Left ventricle myocardium superior (tissue), 1 donor: Measurements from ENCODE around the gene GAB2. TPM values are rescaled to one million over a fixed set of nuclear protein-coding genes. Genes with fewer than 3 reads are reported as not detected.

Source experiments
- ATAC-seq: fragments of 200-7000 bp; cut with Tn5 transposase; one replicate; pipeline ENCODE4 v1.9.1; 2020; ENCODE audit warnings: mild to moderate bottlenecking, moderate library complexity
- DNase-seq: peaks from one replicate; pipeline ENCODE4 v3.0.0-alpha.2; 2020
- intact Hi-C: fragments of 100-400 bp; cut with micrococcal nuclease; formaldehyde crosslinking; loops from one replicate; pipeline ENCODE4 v1.11.0; 2022
- total RNA-seq: library from RNA; stranded (reverse); fragmentation: NEBNext Ultra II Directional; extraction: Animal tissue kit (Norgen Biotek cat#: 25700); gene quantifications from one replicate; pipeline ENCODE4 v1.2.1, GENCODE V29; 2021
- donor health status: DM: no; HTN: yes; CAD: no; lungs with severe emphysema.

The GAB2 gene
- total RNA-seq, 1 donor from 2014 or later = 17.2 TPM

DNA sequence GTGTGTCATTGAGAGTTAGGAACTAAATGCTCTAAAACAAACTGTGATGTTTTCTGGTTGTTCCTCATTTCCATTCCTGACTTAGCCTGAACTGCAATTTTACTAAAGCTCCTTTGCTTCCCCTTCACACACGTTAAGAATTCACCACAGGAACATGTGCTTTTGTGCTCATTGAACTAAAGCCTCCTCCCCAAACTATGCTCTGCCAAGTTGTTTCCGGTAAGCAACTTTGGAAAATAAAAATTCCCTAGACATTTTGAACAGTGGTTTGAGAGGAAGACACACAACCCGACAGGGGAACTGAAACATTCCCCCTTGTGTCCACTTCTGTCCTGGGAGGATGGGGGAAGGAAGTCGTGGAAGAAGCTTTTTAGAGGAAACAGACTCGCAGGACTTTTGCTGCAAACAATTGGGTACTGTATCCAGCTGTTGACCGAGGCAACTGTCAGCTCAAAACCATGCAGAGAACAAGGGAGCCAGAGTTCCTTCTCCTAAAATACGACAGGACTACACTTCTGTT lies 66.9 kb downstream of the GAB2 start:
- DNase-seq = no peak
- intact Hi-C loops = no loop called here
- ATAC-seq = peak; percentile 79

DNA sequence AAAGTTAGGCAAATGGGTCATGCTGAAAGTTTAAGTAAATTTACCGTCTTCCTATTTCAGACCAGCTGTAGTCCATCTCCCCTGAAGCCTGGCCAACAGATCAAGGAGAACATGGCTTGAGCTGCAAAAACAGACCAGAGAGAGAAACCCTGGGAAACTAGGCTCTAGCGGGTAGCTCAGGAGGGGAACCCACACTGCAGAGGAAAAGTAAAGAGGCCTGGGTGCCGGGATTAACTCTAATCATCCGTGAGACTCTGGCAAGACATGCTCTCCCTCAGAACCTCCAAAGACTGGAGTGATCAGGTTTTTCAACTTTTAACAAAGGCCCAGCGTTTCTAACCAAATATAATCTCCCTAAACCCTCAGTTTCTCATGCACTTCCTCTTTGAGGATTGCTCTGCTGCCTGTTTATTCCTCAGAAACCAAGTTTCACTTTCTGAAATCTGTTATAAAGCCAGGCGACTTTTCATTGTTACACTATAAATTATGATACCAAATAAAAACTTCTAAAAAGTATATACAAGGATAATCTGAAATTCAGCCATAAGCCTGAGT lies 67.5 kb downstream of the GAB2 start:
- intact Hi-C loops = no loop called here
- DNase-seq (no peak), ATAC-seq (peak; percentile 67)

DNA sequence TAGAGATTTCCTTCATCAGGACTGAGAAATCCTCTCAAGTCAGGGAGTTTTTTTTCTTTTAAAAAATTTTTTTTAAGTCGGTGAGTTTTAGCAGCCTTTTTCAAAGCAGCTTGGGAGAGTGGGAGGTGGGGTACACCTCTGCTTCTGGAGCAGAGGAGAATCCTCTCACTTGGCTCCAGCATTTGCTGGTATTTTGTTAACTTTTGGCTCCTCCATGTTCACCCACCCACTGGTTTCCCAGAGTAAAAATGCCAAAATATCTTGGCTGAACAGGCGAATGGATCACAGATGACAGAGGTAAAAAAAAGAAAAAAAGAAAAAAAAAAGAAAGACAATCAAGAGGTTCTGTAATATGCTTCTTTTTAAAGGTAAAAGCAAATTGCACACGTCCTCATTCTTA lies 68.0 kb downstream of the GAB2 start:
- DNase-seq = no peak
- peak; percentile 12 for ATAC-seq
- intact Hi-C loops = no loop called here

DNA sequence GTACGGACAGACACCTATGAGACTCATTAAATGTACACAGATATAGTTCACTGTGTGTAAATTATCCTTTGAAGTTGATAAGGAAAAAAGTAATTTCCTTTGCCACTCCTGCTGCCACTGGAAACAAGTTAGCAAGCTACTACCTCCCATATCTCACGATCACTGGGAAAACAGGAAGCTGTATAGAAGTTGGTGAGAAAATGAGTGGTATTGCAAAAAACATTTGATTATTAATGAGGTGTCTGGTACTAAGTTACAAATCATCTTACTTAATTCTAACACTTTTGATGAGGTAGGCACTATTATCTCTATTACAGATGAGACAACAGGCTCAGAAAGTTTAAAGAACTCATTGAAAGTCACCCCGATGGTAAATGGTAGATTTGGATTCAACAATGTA lies 68.5 kb downstream of the GAB2 start:
- DNase-seq (no peak), ATAC-seq (no peak)
- intact Hi-C loops = no loop called here

DNA sequence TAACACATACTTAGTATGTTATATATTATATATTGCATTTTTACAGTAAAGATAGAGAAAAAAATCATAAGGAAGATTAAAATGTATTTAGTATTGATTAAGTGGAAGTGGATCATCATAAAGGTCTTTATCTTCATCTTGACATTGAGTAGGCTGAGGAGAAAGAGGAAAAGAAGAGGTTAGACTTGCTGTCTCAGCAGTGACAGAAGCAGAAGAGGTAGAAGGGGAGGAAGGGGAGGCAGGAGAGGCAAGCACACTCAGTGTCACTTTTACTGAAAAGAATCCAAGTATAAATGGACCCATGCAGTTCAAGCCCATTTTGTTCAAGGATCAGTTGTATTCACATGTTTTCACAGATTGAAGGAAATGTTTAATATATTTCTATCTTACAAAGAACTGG lies 69.7 kb downstream of the GAB2 start:
- DNase-seq (no peak), ATAC-seq (no peak)
- intact Hi-C loops = no loop called here

DNA sequence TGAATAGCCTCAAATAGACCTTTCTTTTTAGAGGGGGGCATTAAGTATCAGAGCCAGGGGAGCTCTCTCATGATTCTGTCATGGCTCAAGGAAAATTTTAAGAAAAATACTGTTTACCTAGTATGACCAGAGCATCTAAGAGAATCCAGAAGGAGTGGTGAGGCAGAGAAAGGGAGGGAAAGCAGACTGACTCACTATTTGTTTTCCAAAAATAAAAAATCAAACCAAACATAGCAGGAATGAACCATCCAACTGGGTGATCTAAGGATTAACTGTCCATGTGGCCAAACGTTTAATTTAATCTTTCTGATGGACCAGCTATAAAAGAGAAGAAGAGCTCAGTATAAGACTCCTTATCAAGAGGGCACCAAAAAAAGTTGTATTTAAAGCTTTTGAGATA lies 70.8 kb downstream of the GAB2 start:
- intact Hi-C loops = no loop called here
- DNase-seq = no peak
- ATAC-seq = no peak

DNA sequence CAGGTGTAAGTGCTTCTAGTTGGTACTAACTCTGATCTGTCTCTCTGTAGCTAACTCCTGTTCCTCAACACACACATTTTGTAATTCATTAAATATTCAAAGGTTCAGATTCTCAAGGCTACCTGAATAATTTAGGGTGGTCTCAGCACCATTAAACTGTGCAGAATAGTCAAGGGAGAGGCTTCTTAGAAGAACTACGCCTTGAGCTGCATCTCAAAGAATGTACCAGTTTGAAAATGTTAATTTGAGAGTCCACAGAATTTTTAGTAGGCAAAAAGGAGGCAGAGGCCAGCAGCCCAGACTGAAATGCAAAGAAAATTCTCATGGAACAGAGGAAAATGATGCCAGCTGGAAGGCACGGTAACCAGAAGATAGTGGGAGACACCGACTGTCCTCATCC lies 72.2 kb downstream of the GAB2 start:
- no peak for DNase-seq
- ATAC-seq = no peak
- intact Hi-C loops = no loop called here

DNA sequence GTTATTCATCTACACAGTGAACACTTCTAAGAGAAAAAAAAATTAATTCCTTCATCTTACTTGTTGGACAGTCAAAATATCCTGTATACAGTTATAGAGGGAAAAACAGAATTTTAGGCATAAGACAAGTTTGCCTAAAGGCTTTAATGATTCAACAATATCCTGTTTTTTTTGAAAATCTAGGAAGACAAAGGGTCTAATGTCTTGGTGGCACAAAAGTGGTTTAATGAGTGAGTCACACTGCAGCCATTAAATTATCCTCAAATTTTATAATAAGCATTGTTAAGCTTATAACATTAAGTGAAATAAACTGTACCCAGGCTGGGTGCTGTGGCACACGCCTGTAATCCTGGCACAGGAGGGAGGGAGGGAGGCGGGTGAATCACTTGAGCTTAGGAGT lies 72.9 kb downstream of the GAB2 start:
- ATAC-seq (no peak), DNase-seq (no peak)
- intact Hi-C loops = no loop called here

DNA sequence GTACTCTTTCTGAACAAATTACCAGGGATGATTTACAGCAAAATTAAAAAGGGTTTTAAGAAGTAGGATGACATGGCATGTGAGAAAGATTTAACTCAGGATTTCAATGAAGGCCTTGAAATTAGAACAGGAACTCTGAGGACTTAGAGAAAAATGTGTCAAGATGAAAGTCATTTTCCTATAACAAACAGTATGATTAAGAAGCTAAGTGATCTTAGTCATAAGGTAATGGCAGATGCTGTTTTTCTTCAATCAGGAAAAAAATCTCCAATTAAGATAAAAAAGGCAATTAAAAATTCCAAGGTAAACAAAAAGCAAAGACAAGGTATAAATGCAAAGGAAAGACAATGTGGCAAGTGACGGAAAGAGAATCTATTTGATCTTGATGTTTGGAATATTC lies 73.5 kb downstream of the GAB2 start:
- no peak for ATAC-seq
- DNase-seq = no peak
- intact Hi-C loops = no loop called here

DNA sequence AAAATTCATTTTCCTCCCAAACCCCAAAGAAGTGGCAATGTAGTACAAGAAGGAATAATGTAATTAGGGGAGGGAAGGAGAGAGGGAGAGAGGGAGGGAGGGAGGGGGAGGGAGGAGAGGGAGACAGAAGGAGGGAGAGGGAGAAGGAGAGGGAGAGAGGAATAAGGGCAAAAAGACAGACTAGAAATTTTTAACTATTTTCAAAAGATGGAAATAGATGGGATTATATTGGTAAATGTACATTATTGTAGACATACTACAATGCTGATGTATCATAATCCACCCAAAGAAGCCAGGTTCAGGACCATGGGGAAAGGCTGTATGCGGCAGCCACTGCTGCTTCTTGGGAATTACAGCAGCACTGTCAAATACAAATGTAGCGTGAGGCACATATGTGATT lies 74.3 kb downstream of the GAB2 start:
- intact Hi-C loops = no loop called here
- DNase-seq = no peak
- no peak for ATAC-seq

DNA sequence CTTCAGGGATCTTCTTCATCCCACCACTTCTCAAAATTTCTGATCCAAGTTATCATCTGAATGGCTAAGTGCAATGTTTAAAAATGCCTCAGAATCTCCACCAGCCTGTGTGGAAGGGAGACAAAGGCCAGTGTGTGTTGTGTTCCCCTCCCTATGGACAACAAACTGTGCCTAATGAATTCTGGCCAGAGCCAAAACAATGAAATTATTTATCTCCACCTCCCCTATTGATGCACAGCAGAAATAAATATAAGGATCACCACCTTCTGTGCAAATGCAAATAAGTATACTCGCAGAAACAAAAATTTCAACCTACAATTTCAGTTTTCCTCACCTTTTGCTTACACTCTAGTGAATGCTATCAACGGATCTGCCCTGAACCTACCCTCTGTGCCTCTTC lies 75.8 kb downstream of the GAB2 start:
- intact Hi-C loops = no loop called here
- ATAC-seq (no peak), DNase-seq (no peak)

DNA sequence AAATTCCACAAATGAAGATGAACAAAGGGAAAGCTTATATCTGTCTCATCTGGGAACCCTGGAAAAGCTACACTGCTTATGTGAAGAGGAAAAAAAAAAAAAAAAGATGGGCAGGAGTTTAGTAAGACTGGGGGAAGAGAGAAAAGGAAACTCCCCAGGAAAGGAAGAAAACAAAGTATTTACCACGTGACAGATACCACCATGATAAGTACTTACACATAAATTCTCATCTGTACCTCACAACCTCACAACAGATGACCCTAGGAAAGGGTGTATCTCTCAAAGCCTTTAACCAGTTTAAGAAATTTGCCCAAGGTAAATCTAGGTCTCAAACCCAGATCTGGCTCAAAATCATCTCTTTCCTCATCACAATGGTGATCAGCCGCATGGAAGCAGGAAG lies 77.1 kb downstream of the GAB2 start:
- ATAC-seq (no peak), DNase-seq (no peak)
- intact Hi-C loops = no loop called here

DNA sequence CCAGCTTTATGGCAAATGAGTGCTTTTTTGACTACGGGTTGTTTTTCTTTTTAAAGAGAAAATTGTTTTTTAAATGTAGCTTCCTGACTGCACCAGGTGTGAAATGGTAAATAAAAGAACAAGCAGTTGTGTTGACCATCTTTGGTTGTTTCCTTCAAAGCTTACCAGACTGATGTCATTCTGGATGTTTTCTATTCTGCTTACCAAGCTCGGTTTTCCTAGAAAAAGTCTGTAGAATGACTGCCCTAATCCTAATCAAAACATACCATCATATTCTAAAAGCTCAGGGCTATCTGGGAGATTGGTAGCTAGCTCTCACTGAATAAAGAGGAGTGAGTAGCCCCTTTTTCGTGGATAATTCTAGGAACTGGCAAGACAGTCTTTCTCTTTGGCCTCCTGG lies 77.7 kb downstream of the GAB2 start:
- ATAC-seq (no peak), DNase-seq (no peak)
- intact Hi-C loops = no loop called here

DNA sequence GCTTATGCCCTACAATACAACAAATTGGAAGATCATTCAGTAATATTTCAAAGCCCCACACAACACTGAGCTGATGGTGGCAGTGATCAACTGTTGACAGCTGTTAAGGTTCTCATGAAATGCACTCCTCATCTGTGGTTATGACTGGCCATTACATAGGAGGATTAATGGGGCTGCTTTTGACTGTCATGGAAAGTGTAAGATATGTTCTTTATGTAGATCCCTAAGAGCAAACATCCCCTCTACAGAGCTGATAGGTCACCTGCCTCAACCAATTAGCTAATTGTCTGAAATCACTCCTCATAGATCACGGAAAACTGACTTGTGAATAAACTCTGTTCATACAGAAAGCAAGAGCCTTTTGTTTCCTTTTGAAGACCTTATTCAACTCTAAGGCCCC lies 78.1 kb downstream of the GAB2 start:
- intact Hi-C loops = no loop called here
- ATAC-seq (no peak), DNase-seq (no peak)

DNA sequence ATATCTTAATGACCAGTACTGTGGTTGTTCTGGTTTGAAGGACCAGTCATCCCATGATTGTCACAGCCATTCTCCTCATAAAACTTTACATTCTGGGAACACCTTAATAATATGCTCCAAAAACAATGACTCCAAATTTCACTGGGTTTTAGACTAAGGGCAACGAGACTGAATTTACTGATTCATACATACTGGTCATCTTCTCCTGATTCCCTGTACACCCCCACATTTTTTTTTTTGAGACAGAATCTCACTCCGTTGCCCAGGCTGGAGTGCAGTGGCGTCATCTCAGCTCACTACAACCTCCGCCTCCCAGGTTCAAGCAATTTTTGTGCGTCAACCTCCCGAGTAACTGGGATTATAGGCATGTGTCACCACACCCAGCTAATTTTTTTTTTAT lies 78.9 kb downstream of the GAB2 start:
- intact Hi-C loops = no loop called here
- DNase-seq = no peak
- no peak for ATAC-seq

DNA sequence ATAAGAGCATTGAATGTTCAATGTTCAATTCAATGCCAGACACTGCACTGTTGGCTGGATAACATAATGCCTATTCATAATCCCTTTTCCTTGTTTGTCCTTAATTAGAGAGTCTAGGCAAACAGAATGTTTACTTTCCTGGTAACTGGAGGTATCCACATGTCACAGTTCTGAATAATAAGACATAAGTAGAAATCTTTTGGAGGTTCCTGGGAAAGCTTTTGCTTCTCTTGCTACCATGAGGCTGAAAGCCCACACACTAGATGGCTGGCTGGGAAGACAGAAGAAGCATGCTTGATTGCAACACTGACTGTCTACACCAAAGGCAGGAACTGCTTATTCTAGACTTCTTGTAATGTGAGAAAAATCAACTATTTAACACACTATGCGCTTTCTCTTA lies 79.5 kb downstream of the GAB2 start:
- intact Hi-C loops = no loop called here
- ATAC-seq (peak; percentile 51), DNase-seq (no peak)

DNA sequence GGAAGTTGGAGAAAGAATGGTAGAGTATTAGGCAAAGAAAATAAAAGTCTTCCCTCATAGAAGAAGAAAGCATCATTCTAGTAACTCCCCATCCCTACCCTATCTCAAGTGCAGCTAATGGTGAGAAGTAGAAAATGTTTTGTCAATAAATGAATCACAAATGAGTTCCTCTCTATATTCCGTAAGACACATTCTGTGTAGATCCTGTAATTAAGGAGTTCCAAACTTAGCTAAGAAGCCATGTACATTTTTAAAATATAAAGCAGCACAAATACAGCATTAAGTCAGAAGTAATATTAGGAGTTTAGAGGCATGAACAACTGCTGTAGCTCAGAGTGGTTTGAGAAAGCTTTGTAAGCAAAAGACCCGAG lies 80.1 kb downstream of the GAB2 start:
- ATAC-seq = no peak
- DNase-seq = no peak
- intact Hi-C loops = no loop called here

DNA sequence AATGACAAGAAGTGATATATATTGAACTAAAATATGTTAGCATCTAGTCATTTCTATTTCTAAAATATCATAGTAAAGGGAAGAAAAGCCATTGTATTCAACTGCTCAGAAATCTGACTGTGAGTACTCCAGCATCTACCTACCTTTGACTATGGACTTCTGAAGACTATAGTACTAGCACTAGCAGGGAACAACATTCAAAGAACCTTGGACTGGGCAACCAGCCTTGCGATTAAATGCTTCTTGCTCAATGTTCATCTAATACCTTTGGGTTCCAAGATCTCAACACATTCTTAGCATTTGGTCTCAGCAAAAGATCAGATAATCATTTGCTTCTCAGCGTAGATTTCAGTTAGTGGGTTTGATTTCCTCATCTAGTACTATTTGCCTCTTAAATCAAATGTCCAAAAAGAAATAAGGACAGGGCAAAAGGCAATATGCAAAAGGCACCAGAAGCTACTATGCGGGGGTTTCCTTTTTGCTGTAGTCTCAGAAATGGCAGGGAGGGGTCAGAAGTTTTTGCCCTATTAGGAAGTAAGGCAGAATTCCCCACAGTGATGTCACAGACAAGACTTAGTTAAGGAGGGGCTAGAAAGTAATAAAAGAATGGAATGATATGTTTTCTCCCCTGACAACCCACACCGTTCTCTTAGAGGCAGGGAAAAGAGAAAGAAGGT lies 80.6 kb downstream of the GAB2 start:
- intact Hi-C loops = no loop called here
- ATAC-seq = peak; percentile 28
- DNase-seq = no peak

DNA sequence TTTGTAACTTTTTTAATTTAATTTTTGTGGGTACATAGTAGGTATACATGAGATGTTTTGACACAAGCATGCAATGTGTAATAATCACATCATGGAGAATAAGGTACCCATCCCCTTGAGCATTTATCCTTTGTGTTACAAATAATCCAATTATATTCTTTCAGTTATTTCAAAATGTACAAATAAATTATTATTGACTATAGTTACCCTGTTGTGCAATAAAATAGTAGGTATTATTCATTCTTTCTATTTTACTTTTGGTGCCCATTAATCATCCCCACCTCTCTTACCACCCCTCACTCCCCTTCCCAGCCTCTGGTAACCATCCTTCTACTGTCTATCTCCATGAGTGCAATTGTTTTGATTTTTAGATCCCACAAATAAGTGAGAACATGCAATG lies 83.5 kb downstream of the GAB2 start:
- ATAC-seq (no peak), DNase-seq (no peak)
- intact Hi-C loops = no loop called here

DNA sequence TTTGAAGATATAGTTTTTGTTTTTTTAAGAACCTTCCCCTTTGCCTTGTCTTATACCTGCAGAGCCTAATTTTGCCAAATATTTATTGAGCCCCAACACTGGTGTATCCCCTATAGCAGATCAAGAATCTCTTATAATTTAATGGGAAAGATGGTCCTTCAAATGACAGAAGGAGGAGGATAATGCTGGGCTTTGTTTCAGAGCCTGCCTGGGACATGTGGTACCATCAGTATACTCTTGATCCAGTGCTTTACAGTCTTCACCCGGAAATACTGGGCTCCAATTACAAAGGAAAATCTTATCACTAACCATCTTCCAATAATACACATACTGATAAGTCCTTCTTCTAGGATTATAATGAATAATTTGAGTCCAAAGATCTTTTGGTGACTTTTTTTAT lies 84.7 kb downstream of the GAB2 start:
- intact Hi-C loops = no loop called here
- DNase-seq (no peak), ATAC-seq (no peak)

DNA sequence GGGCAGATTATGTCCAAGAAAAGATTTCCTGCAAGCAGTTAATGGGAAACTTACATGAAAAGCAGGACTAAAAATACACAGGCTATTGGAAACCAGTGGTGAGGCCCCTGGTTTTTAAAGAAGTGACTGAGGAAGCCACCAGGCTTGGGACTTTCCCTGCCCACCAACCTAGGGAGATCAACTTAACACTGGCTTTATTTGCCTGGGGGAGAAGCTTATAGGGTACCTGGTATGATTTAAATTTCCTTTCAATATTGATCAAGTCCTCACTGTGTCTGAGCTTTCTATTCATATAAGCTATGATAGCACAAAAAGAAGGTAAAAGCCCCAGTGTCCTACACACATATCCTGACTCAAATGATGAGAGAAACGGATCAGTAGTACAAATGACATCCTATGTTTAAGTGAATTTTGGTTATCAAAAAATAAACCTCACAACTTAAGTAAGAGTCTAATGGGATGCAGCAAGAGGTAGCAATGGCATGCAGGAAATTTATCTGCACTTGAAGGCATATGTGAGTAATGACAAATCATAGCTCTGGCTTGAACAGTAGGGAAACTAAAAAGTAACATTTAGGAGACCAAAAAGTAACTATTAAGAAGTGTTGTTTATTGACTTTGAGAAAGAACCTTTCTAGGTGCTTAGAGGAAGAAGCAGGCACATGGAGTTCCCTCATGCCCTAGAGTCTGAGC lies 85.3 kb downstream of the GAB2 start:
- intact Hi-C loops = no loop called here
- ATAC-seq (no peak), DNase-seq (no peak)
